CD4-positive, alpha-beta memory T cell (primary cell): Measurements from ENCODE around the gene SORL1. TPM values are rescaled to one million over a fixed set of nuclear protein-coding genes. Genes with fewer than 3 reads are reported as not detected.
A peak's percentile ranks its signal among the peaks of the same experiment; 100 is the strongest.

Experiments
- CTCF ChIA-PET: fragments of 350-600 bp; sonication (Branson Sonifier 250); formaldehyde crosslinking; loops from one replicate; lab custom pipeline; 2021; ENCODE audit warnings: inconsistent platforms; ENCODE audit not compliant: partially characterized antibody; lab: Charles Lee
- POLR2A ChIA-PET: fragments of 350-600 bp; sonication (Branson Sonifier 250); formaldehyde crosslinking; loops from one replicate; lab custom pipeline; 2021; ENCODE audit not compliant: partially characterized antibody; lab: Charles Lee
- DNase-seq, 5 donors: peaks; one replicate each; pipeline versions ENCODE4 v3.0.0 to v3.0.0-alpha.2; 2020 to 2022; ENCODE audit warnings: mixed read lengths in 1 of 5
- H3K27ac ChIP-seq: one replicate; pipeline ENCODE4 v1.7.0; 2013; ENCODE audit warnings: low read depth, low read length
- H3K27me3 ChIP-seq: 2 replicates; pipeline ENCODE4 v1.7.0; 2013; ENCODE audit warnings: mild to moderate bottlenecking, low read length, moderate library complexity; ENCODE audit not compliant: insufficient read depth
- H3K36me3 ChIP-seq: 2 replicates; pipeline ENCODE4 v1.7.0; 2013; ENCODE audit warnings: mild to moderate bottlenecking, low read length, moderate library complexity; ENCODE audit not compliant: insufficient read depth
- H3K4me1 ChIP-seq: 2 replicates; pipeline ENCODE4 v1.7.0; 2013; ENCODE audit warnings: mild to moderate bottlenecking, low read length, moderate library complexity; ENCODE audit not compliant: insufficient read depth
- H3K4me3 ChIP-seq, 2 donors: one replicate each; pipeline ENCODE4 v1.7.0; 2013; ENCODE audit warnings: low read length in 2 of 2, mild to moderate bottlenecking in 1 of 2
- H3K9me3 ChIP-seq, 2 donors: one replicate each; pipeline ENCODE4 v1.7.0; 2013; ENCODE audit warnings: low read length in 2 of 2, control low read depth in 1 of 2; ENCODE audit not compliant: control insufficient read depth in 1 of 2
- H3K27ac Mint-ChIP-seq, 7 donors: one replicate each; pipeline ENCODE4 v1.8.0; 2020 to 2021; ENCODE audit warnings: mixed read lengths in 7 of 7, mild to moderate bottlenecking in 6 of 7, inconsistent platforms in 3 of 7, moderate library complexity in 3 of 7
- H3K27me3 Mint-ChIP-seq, 2 donors: one replicate each; pipeline ENCODE4 v1.8.0; 2020 to 2021; ENCODE audit warnings: mixed read lengths in 2 of 2
- H3K36me3 Mint-ChIP-seq, 2 donors: one replicate each; pipeline ENCODE4 v1.8.0; 2020 to 2021; ENCODE audit warnings: mixed read lengths in 2 of 2, inconsistent platforms in 1 of 2, mild to moderate bottlenecking in 1 of 2
- H3K4me1 Mint-ChIP-seq, 4 donors: one replicate each; pipeline ENCODE4 v1.8.0; 2020 to 2021; ENCODE audit warnings: mixed read lengths in 4 of 4, mild to moderate bottlenecking in 1 of 4
- H3K4me3 Mint-ChIP-seq, 8 donors: one replicate each; pipeline ENCODE4 v1.8.0; 2020 to 2021; ENCODE audit warnings: mixed read lengths in 8 of 8, mild to moderate bottlenecking in 7 of 8, moderate library complexity in 6 of 8, inconsistent platforms in 3 of 8
- H3K9me3 Mint-ChIP-seq, 8 donors: one replicate each; pipeline ENCODE4 v1.8.0; 2020 to 2021; ENCODE audit warnings: mixed read lengths in 8 of 8, mild to moderate bottlenecking in 5 of 8, inconsistent platforms in 3 of 8, moderate library complexity in 1 of 8
- intact Hi-C: fragments of 100-400 bp; cut with micrococcal nuclease; formaldehyde crosslinking; loops from one replicate; pipeline ENCODE4 v1.15.1; 2023
- polyA plus RNA-seq, 2 donors: library from polyadenylated mRNA; unstranded; fragments of 300-500 nt; fragmentation: Illumina TruSeq; gene quantifications; one replicate each; pipeline ENCODE4 v1.2.3, GENCODE V29; 2021
- total RNA-seq, 2 experiments: library from RNA; stranded (reverse); gene quantifications; one replicate each; pipeline ENCODE4 v1.2.3, GENCODE V29; 2021

The SORL1 gene
- total and polyA plus RNA-seq, 4 experiments from 2014 or later = 159 to 660 (median 446) TPM

DNA sequence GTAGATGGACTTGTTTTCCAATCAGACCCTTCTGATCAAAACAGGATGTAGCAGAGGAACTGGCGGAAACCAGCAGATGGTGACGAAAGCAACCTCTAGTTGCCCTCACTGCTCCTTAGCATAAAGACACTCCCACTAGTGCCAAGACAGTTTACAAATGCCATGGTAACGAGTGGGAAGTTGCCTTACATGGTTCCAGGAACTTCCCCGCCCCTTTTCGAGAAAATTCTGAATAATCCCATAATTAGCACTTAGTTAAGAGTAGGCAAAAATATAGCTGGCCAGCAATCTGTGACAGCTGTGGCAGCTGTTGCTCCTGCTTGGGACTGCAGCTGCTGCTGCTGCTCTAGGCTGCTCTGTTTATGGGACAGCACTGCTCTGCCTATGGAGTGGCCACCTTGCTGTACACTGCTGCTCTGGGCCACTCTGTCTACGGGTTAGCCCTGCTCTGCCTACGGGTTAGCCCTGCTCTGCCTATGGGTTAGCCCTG, 33.4 kb upstream of the SORL1 start:
- peaks cover 66 to 93% (median 79%) of the 10 kb centered on the region in 4 donors for H3K4me1 Mint-ChIP-seq
- CTCF ChIA-PET = interaction anchor here (1.6 to 3.1 kb wide), 2 partner anchors 9 to 33 kb away, joined by 4 to 12 read pairs; partner anchors contain the start of genes SORL1 and SORL1-AS1
- Histone ChIP-seq H3K9me3 (no peaks in the 10 kb centered on the region), H3K4me3 (no peak overlapping the region), H3K36me3 (no peaks in the 10 kb centered on the region), H3K27me3 (no peaks in the 10 kb centered on the region), H3K27ac (peak overlapping the region; percentile 48), H3K4me1 (peaks cover 83% of the 10 kb centered on the region)
- no peaks in the 10 kb centered on the region for H3K27me3 Mint-ChIP-seq
- POLR2A ChIA-PET = interaction anchor here (0.6 to 11.8 kb wide), 12 partner anchors 9 to 91 kb away, joined by 3 to 150 read pairs (median 4); partner anchors contain the start of genes SORL1 and SORL1-AS1
- peak overlapping the region; percentile 11 to 71 (median 49) for H3K4me3 Mint-ChIP-seq
- no peaks in the 10 kb centered on the region for H3K9me3 Mint-ChIP-seq
- H3K36me3 Mint-ChIP-seq = no peaks in the 10 kb centered on the region
- intact Hi-C loops = loop anchor here (2.0 to 5.0 kb wide), 4 partner anchors 32 to 174 kb away; no protein-coding TSS in a partner anchor
- peak overlapping the region; percentile 91 to 97 (median 93) for H3K27ac Mint-ChIP-seq
- peak; percentile 77 to 88 (median 85) for DNase-seq

DNA sequence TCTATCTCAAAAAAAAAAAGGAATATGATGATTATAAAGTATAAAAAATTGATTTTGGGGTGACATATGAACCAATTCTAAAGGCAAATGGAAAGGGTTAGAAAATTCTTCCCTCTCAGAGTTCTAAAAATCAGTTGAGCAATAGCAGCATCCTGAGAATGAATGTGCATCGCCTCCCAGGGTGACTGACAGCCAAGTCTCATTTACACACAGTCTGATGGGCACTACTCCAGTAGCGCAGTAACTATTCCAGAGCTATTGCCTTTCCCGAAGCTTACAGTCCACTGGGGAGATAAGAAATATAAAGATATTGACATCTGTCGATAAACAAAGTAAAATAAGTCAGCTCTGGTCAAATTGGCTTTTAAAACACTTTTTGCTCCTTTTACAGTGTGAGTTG, 32.3 kb upstream of the SORL1 start:
- intact Hi-C loops = loop anchor here (2.0 to 5.0 kb wide), 4 partner anchors 31 to 172 kb away; no protein-coding TSS in a partner anchor
- Mint-ChIP-seq H3K27me3 (no peaks in the 10 kb centered on the region), H3K4me3 (peak overlapping the region in 3 of 8 donors; percentile 17 to 47 (median 44)), H3K9me3 (no peaks in the 10 kb centered on the region), H3K4me1 (peaks cover 70 to 97% (median 84%) of the 10 kb centered on the region in 4 donors), H3K27ac (peak overlapping the region; percentile 70 to 93 (median 90)), H3K36me3 (no peaks in the 10 kb centered on the region)
- peak overlapping the region; percentile 1 for H3K27ac ChIP-seq
- DNase-seq = no peak
- H3K27me3 ChIP-seq = no peaks in the 10 kb centered on the region
- H3K36me3 ChIP-seq = no peaks in the 10 kb centered on the region
- H3K4me3 ChIP-seq = no peak overlapping the region
- H3K9me3 ChIP-seq = no peaks in the 10 kb centered on the region
- H3K4me1 ChIP-seq = peaks cover 83% of the 10 kb centered on the region
- CTCF ChIA-PET = interaction anchor here (0.7 to 3.1 kb wide), 3 partner anchors 10 to 86 kb away, joined by 3 to 12 read pairs (median 4); partner anchors contain the start of genes SORL1 and SORL1-AS1
- POLR2A ChIA-PET = interaction anchor here (1.2 to 11.8 kb wide), 5 partner anchors 8 to 92 kb away, joined by 3 to 150 read pairs (median 6); partner anchors contain the start of genes SORL1 and SORL1-AS1

DNA sequence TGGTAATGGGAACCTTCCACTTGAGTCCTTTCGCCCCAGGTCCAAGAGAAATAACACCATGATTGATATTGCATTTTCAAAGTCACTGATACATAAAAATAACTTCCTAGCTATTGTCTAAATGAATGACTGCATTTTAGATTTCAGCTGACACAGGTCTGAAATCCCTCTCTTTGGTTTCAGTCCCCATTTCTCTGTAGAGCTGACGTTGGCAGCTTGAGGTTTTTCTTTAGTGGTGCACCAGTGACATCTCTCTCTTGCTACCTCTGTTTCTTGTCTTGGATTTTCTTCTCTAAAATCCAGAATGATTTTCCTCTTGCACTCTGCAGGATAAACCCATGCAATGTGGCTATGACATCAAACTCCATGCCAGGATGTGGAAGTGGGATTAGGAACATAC, 31.7 kb upstream of the SORL1 start:
- intact Hi-C loops = no loop called here
- H3K9me3 ChIP-seq = no peaks in the 10 kb centered on the region
- CTCF ChIA-PET = interaction anchor here (0.7 to 3.1 kb wide), 2 partner anchors 31 to 86 kb away, joined by 3 to 12 read pairs; partner anchors contain the start of genes SORL1 and SORL1-AS1

GRCh38 chr11:121421149-121421901, 30.8 kb upstream of the SORL1 start:
- Mint-ChIP-seq H3K4me3 (peak overlapping the region in 5 of 8 donors; percentile 22 to 79 (median 44)), H3K27ac (peak overlapping the region; percentile 1 to 96 (median 82)), H3K27me3 (no peaks in the 10 kb centered on the region), H3K4me1 (peaks cover 66 to 96% (median 83%) of the 10 kb centered on the region in 4 donors), H3K36me3 (peaks cover 0 to 6% of the 10 kb centered on the region in 2 donors), H3K9me3 (no peaks in the 10 kb centered on the region)
- no peaks in the 10 kb centered on the region for H3K36me3 ChIP-seq
- no peak overlapping the region for H3K4me3 ChIP-seq
- intact Hi-C loops = no loop called here
- DNase-seq = no peak
- CTCF ChIA-PET = interaction anchor here (0.6 to 3.1 kb wide), 4 partner anchors 11 to 101 kb away, joined by 3 to 12 read pairs (median 4); partner anchors contain the start of genes SORL1 and SORL1-AS1
- POLR2A ChIA-PET = interaction anchor here (0.7 to 11.8 kb wide), 4 partner anchors 14 to 41 kb away, joined by 3 to 150 read pairs (median 4); partner anchors contain the start of genes SORL1 and SORL1-AS1
- H3K4me1 ChIP-seq = peaks cover 68% of the 10 kb centered on the region
- no peak overlapping the region for H3K27ac ChIP-seq
- H3K9me3 ChIP-seq = no peaks in the 10 kb centered on the region
- H3K27me3 ChIP-seq = no peaks in the 10 kb centered on the region

More for the DNA sequence above, 31.7 kb upstream of the SORL1 start:
- Histone ChIP-seq H3K36me3 (no peaks in the 10 kb centered on the region), H3K27ac (peak overlapping the region; percentile 1), H3K4me1 (peaks cover 77% of the 10 kb centered on the region), H3K27me3 (no peaks in the 10 kb centered on the region), H3K4me3 (no peak overlapping the region)
- H3K36me3 Mint-ChIP-seq = no peaks in the 10 kb centered on the region
- no peaks in the 10 kb centered on the region for H3K27me3 Mint-ChIP-seq
- POLR2A ChIA-PET = interaction anchor here (1.1 to 11.8 kb wide), 4 partner anchors 15 to 46 kb away, joined by 4 to 150 read pairs (median 5); partner anchors contain the start of genes SORL1 and SORL1-AS1
- H3K4me1 Mint-ChIP-seq = peaks cover 68 to 97% (median 83%) of the 10 kb centered on the region in 4 donors
- no peaks in the 10 kb centered on the region for H3K9me3 Mint-ChIP-seq
- peak overlapping the region in 3 of 8 donors; percentile 17 to 47 (median 44) for H3K4me3 Mint-ChIP-seq
- DNase-seq = no peak
- H3K27ac Mint-ChIP-seq = peak overlapping the region; percentile 70 to 93 (median 90)

- Histone ChIP-seq H3K36me3 (no peaks in the 10 kb centered on the region), H3K4me1 (peaks cover 65% of the 10 kb centered on the region), H3K27ac (peak overlapping the region; percentile 5), H3K9me3 (no peaks in the 10 kb centered on the region), H3K27me3 (no peaks in the 10 kb centered on the region), H3K4me3 (no peak overlapping the region)
- H3K4me3 Mint-ChIP-seq = peak overlapping the region in 6 of 8 donors; percentile 9 to 79 (median 40)
- H3K27me3 Mint-ChIP-seq = no peaks in the 10 kb centered on the region
- peak overlapping the region; percentile 1 to 96 (median 72) for H3K27ac Mint-ChIP-seq
- ChIA-PET CTCF (no interaction called here), POLR2A (interaction anchor here (0.9 to 11.8 kb wide), 2 partner anchors 27 to 41 kb away, joined by 3 to 150 read pairs; partner anchors contain the start of genes SORL1 and SORL1-AS1)
- peak; percentile 16 to 44 (median 44) for DNase-seq
- intact Hi-C loops = no loop called here
- H3K9me3 Mint-ChIP-seq = no peaks in the 10 kb centered on the region
- H3K4me1 Mint-ChIP-seq = peaks cover 63 to 95% (median 79%) of the 10 kb centered on the region in 4 donors
- peaks cover 0 to 10% of the 10 kb centered on the region in 2 donors for H3K36me3 Mint-ChIP-seq
These were observed 29.4 kb upstream of the SORL1 start for GRCh38 chr11:121422675-121423074.

- H3K4me3 Mint-ChIP-seq = peak overlapping the region in 3 of 8 donors; percentile 26 to 77 (median 38)
- Histone ChIP-seq H3K36me3 (no peaks in the 10 kb centered on the region), H3K4me1 (peaks cover 39% of the 10 kb centered on the region), H3K27me3 (no peaks in the 10 kb centered on the region), H3K27ac (no peak overlapping the region), H3K4me3 (no peak overlapping the region), H3K9me3 (no peaks in the 10 kb centered on the region)
- ChIA-PET CTCF (interaction anchor here (1.5 to 1.6 kb wide), 2 partner anchors 8 to 106 kb away, joined by 3 to 4 read pairs; no protein-coding TSS in a partner anchor), POLR2A (interaction anchor here (0.6 to 6.2 kb wide), 4 partner anchors 20 to 52 kb away, joined by 3 to 81 read pairs (median 3); partner anchors contain the start of genes SORL1 and SORL1-AS1)
- peak overlapping the region in 4 of 7 donors; percentile 70 to 81 (median 72) for H3K27ac Mint-ChIP-seq
- H3K36me3 Mint-ChIP-seq = peaks cover 0 to 26% of the 10 kb centered on the region in 2 donors
- intact Hi-C loops = no loop called here
- no peaks in the 10 kb centered on the region for H3K27me3 Mint-ChIP-seq
- no peaks in the 10 kb centered on the region for H3K9me3 Mint-ChIP-seq
- H3K4me1 Mint-ChIP-seq = peaks cover 40 to 67% (median 57%) of the 10 kb centered on the region in 4 donors
- DNase-seq = no peak
These were observed 26.3 kb upstream of the SORL1 start for GRCh38 chr11:121425828-121426227.
